Stomach (tissue), 9 donors: ENCODE results near the gene SPATA21. TPM values are rescaled to one million over a fixed set of nuclear protein-coding genes. Genes with fewer than 3 reads are reported as not detected.
"Not testable (repeated sequence)": the region's sequence is repeated elsewhere in the genome, so short reads cannot be mapped to it uniquely, and the experiment has no call there.

Experiments used
- DNase-seq, 2 donors: peaks; one replicate each; pipeline versions ENCODE4 v3.0.0 to v3.0.0-alpha.2; 2013 to 2019
- H3K27ac ChIP-seq, 5 donors: fragments of 200-600 bp in 4 of 5; sonication (generic) in 4 of 5; one replicate each; pipeline ENCODE4 v1.5.1; 2013 to 2019; ENCODE audit warnings: mild to moderate bottlenecking in 1 of 5, moderate library complexity in 1 of 5
- H3K27me3 ChIP-seq, 3 donors: fragments of 200-600 bp; sonication (generic); one replicate each; pipeline ENCODE4 v1.5.1; 2017 to 2019; ENCODE audit warnings: mixed run types in 1 of 3
- H3K36me3 ChIP-seq, 4 donors: fragments of 200-600 bp; sonication (generic); 1 replicate in 3 of 4; 2 replicates in 1 of 4; pipeline ENCODE4 v1.5.1; 2016 to 2019
- H3K4me1 ChIP-seq, 4 donors: fragments of 200-600 bp; sonication (generic); one replicate each; pipeline ENCODE4 v1.5.1; 2016 to 2019
- H3K4me3 ChIP-seq, 4 donors: fragments of 200-600 bp; sonication (generic) in 3 of 4; one replicate each; pipeline ENCODE4 v1.5.1; 2016 to 2019; ENCODE audit warnings: mild to moderate bottlenecking in 1 of 4
- H3K9me3 ChIP-seq, 4 donors: fragments of 200-600 bp; sonication (generic); one replicate each; pipeline ENCODE4 v1.5.1; 2016 to 2019
- CTCF ChIP-seq, 7 experiments: fragments of 450-650 bp in 4 of 7; fragments of 200-600 bp in 3 of 7; sonication (generic) in 3 of 7; IDR thresholded peaks; one replicate each; pipeline ENCODE4 v1.5.1; 2016 to 2019; ENCODE audit warnings: antibody characterized with exemption in 7 of 7, control low read depth in 2 of 7, mild to moderate bottlenecking in 1 of 7
- EP300 ChIP-seq: sonication (generic); formaldehyde crosslinking; IDR thresholded peaks from one replicate; pipeline ENCODE4 v1.6.1; 2017; ENCODE audit warnings: antibody characterized with exemption
- POLR2A ChIP-seq, 4 donors: fragments of 450-650 bp; IDR thresholded peaks; one replicate each; pipeline ENCODE4 v1.6.1; 2016; ENCODE audit warnings: antibody characterized with exemption in 4 of 4, control low read depth in 2 of 4, mild to moderate bottlenecking in 1 of 4, moderate library complexity in 1 of 4
- POLR2AphosphoS5 ChIP-seq, 3 donors: sonication (generic); formaldehyde crosslinking; IDR thresholded peaks; one replicate each; pipeline ENCODE4 v1.6.1; 2016; ENCODE audit warnings: antibody characterized with exemption in 3 of 3
- WGBS, 5 donors: extraction: QIAGEN DNeasy Blood & Tissue Kit in 3 of 5; methylation state at CpG; one replicate each; pipeline versions ENCODE4 v1.1.5 to v1.1.7; 2013 to 2018; 5-methylcytosine and 5-hydroxymethylcytosine counted together
- intact Hi-C: fragments of 100-400 bp; cut with DNase I; formaldehyde crosslinking; loops from one replicate; pipeline ENCODE4 v1.15.1; 2023; ENCODE audit warnings: low total_unique reads
- polyA plus RNA-seq, 3 donors: library from polyadenylated mRNA; stranded (reverse); fragments of 200-250 nt; gene quantifications; one replicate each; pipeline ENCODE4 v1.2.3, GENCODE V29; 2013
- total RNA-seq, 5 donors: library from RNA; depleted of rRNA; stranded (reverse); fragments of >200 nt; gene quantifications; one replicate each; pipeline versions ENCODE4 v1.1.0 to v1.2.3, GENCODE V29; 2014 to 2016
- donor health status: healthy with polysubstance abuse.
- donor health status: Bipolar disorder and iron deficiency.
- donor health status: healthy.

SPATA21 gene
- total and polyA plus RNA-seq, 8 donors: 0.25 to 0.31 (median 0.30) TPM; not detected in 5

GRCh38 chr1:16458831-16459230 lies 21.6 kb upstream of the SPATA21 start:
- Histone ChIP-seq H3K27ac (peak overlapping the region in 1 of 5 donors; percentile 6), H3K4me3 (no peak overlapping the region), H3K4me1 (peaks cover 0 to 12% (median 2%) of the 10 kb centered on the region in 4 donors), H3K27me3 (no peaks in the 10 kb centered on the region), H3K36me3 (peaks cover 43 to 96% (median 93%) of the 10 kb centered on the region in 4 donors), H3K9me3 (no peaks in the 10 kb centered on the region)
- DNase-seq: no peak
- intact Hi-C loops: no loop called here
- WGBS, 5 donors: 76 to 84% (median 80%) methylated on average over 6 of the region's 6 CpGs
- TF ChIP-seq POLR2A (IDR thresholded peaks at IDR 0.05): no peak
- no peak for TF ChIP-seq EP300
- TF ChIP-seq CTCF (IDR thresholded peaks at IDR 0.05): no peak
- TF ChIP-seq POLR2AphosphoS5 (IDR thresholded peaks at IDR 0.05): no peak

GRCh38 chr1:16456151-16456550 lies 18.9 kb upstream of the SPATA21 start:
- H3K9me3 ChIP-seq, H3K27me3 ChIP-seq, H3K4me3 ChIP-seq, intact Hi-C loops, DNase-seq, H3K27ac ChIP-seq: not testable (repeated sequence)
- peaks cover 66 to 100% (median 100%) of the 10 kb centered on the region in 4 donors for H3K36me3 ChIP-seq
- H3K4me1 ChIP-seq: peaks cover 0 to 12% (median 5%) of the 10 kb centered on the region in 4 donors
- WGBS, 5 donors: 96 to 98% (median 97%) methylated on average over 10 of the region's 10 CpGs

- DNase-seq: not testable (repeated sequence)
Observed at GRCh38 chr1:16454909-16455308, 17.7 kb upstream of the SPATA21 start.

DNA sequence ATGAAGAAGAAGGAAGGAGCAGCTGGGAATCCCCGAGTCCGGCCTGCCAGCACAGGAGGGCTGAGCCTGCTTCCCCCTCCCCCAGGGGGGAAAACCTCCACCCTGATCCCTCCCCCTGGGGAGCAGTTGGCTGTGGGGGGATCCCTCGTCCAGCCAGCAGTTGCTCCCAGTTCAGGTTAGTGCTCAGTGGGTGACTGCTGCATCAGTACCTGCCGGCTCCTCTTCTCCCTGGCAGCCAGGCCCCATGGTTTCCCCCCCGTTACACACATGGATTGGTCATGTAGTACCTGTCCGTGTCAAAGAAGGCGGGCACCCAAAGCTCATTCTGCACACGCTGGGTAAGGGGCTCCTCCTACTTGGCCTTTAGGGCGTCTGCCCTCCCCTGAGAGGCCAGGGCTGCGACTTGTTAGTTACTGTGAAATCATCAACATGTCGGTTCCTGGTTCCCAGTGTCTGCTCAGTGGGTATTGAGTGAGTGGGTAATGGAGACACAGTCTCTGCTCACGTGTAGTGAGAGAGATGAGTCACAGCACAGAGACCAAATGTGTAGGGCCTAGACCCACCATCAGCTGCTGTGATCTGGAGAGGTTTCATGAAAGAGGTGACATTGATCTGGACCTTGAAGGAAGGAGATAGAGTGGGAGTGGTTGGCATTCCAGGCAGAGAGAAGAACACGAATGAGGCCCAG lies 14.8 kb upstream of the SPATA21 start:
- Histone ChIP-seq H3K4me3 (no peak overlapping the region), H3K4me1 (peaks cover 0 to 18% (median 5%) of the 10 kb centered on the region in 4 donors), H3K36me3 (peaks cover 75 to 100% (median 100%) of the 10 kb centered on the region in 4 donors), H3K9me3 (no peaks in the 10 kb centered on the region), H3K27me3 (no peaks in the 10 kb centered on the region), H3K27ac (no peak overlapping the region)
- TF ChIP-seq EP300 (no peak), CTCF (IDR thresholded peaks at IDR 0.05) (no peak), POLR2AphosphoS5 (IDR thresholded peaks at IDR 0.05) (no peak), POLR2A (IDR thresholded peaks at IDR 0.05) (no peak)
- intact Hi-C loops: no loop called here
- whole genome bisulfite sequencing, 5 donors: 70 to 84% (median 83%) methylated on average over 11 to 13 of the region's 13 CpGs
- no peak for DNase-seq

More at GRCh38 chr1:16454909-16455308, 17.7 kb upstream of the SPATA21 start:
- H3K4me3 ChIP-seq, H3K27ac ChIP-seq, H3K9me3 ChIP-seq, intact Hi-C loops, H3K27me3 ChIP-seq: not testable (repeated sequence)
- 26 to 69% (median 56%) methylated on average over 3 of the region's 3 CpGs for WGBS, 5 donors
- H3K36me3 ChIP-seq: peaks cover 71 to 100% (median 100%) of the 10 kb centered on the region in 4 donors
- H3K4me1 ChIP-seq: peaks cover 0 to 18% (median 8%) of the 10 kb centered on the region in 4 donors

- no peak overlapping the region for H3K27ac ChIP-seq
- TF ChIP-seq EP300: no peak
- 80 to 84% (median 83%) methylated on average over 6 of the region's 6 CpGs for WGBS, 5 donors
- intact Hi-C loops: no loop called here
- H3K9me3 ChIP-seq: no peaks in the 10 kb centered on the region
- peaks cover 74 to 100% (median 100%) of the 10 kb centered on the region in 4 donors for H3K36me3 ChIP-seq
- H3K27me3 ChIP-seq: no peaks in the 10 kb centered on the region
- no peak overlapping the region for H3K4me3 ChIP-seq
- H3K4me1 ChIP-seq: peaks cover 0 to 15% (median 5%) of the 10 kb centered on the region in 4 donors
- no peak for DNase-seq
Observed at GRCh38 chr1:16450863-16451481, 13.7 kb upstream of the SPATA21 start.

DNA sequence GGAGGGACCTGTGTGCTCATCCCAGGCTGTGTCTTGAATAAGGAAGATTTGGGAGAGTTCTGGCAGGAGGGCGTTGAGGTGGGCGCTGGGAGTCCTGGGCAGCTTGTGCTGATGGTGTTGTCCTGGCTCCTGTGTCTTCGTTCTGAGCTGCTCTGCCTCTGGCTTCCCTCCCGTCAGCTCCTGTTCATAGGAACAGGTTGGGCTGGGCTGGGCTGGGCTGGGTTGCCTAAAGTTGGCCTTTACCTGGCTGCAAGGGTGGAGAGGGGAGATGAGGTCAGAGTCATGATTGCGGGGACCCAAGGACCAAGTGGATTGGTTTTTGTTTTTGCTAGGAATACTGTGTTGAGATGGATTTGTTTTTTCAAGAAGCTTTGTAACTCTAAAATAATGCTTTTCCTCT lies 12.4 kb upstream of the SPATA21 start:
- H3K36me3 ChIP-seq: peaks cover 86 to 100% (median 100%) of the 10 kb centered on the region in 4 donors
- no peak overlapping the region for H3K27ac ChIP-seq
- H3K4me1 ChIP-seq: peaks cover 0 to 15% (median 2%) of the 10 kb centered on the region in 4 donors
- H3K4me3 ChIP-seq: no peak overlapping the region
- intact Hi-C loops: no loop called here
- DNase-seq: no peak
- 85 to 91% (median 87%) methylated on average over 5 of the region's 5 CpGs for WGBS, 5 donors
- H3K27me3 ChIP-seq: no peaks in the 10 kb centered on the region
- TF ChIP-seq CTCF (IDR thresholded peaks at IDR 0.05) (no peak), EP300 (no peak), POLR2A (IDR thresholded peaks at IDR 0.05) (no peak), POLR2AphosphoS5 (IDR thresholded peaks at IDR 0.05) (no peak)
- no peaks in the 10 kb centered on the region for H3K9me3 ChIP-seq
